Skeletal muscle cell (primary cell): ENCODE data around the gene TMEM168.
"Not testable (repeated sequence)": the region's sequence is repeated elsewhere in the genome, so short reads cannot be mapped to it uniquely, and the experiment has no call there.

ENCODE experiments used
- DNase-seq: peaks from one replicate; pipeline ENCODE4 v3.0.0-alpha.2; 2010; ENCODE audit warnings: low read depth
- H3K4me3 ChIP-seq: 2 replicates; pipeline ENCODE4 v1.5.1; 2011; ENCODE audit warnings: low read depth, mild to moderate bottlenecking, control low read depth, low read length, moderate library complexity

TMEM168 gene

GRCh38 chr7:112789817-112790585 is at the start of gene TMEM168:
TSS of gene TMEM168 (minus strand) at chr7:112790393. CDS start at chr7:112784825, 5,568 bp downstream.
- DNase-seq: peak; percentile 66
- peak within 1 kb of the TSS; percentile 77 for H3K4me3 ChIP-seq

GRCh38 chr7:112835928-112836327 is 45.7 kb upstream of the TMEM168 start:
- DNase-seq, H3K4me3 ChIP-seq: not testable (repeated sequence)

- no peak for DNase-seq
- H3K4me3 ChIP-seq: no peak overlapping the region
Observed at GRCh38 chr7:112833082-112833481, 42.9 kb upstream of the TMEM168 start.

- H3K4me3 ChIP-seq: no peak overlapping the region
- DNase-seq: no peak
Observed at GRCh38 chr7:112830769-112831168, 40.6 kb upstream of the TMEM168 start.

GRCh38 chr7:112828696-112829095 is 38.5 kb upstream of the TMEM168 start:
- no peak overlapping the region for H3K4me3 ChIP-seq
- DNase-seq: no peak

GRCh38 chr7:112821345-112821744 is 31.2 kb upstream of the TMEM168 start:
- H3K4me3 ChIP-seq: no peak overlapping the region
- DNase-seq: no peak

- H3K4me3 ChIP-seq: no peak overlapping the region
- DNase-seq: no peak
Observed at GRCh38 chr7:112819536-112819935, 29.3 kb upstream of the TMEM168 start.

GRCh38 chr7:112806156-112806555 is 16.0 kb upstream of the TMEM168 start:
- no peak for DNase-seq
- no peak overlapping the region for H3K4me3 ChIP-seq

GRCh38 chr7:112802406-112802805 is 12.2 kb upstream of the TMEM168 start:
- H3K4me3 ChIP-seq: no peak overlapping the region

GRCh38 chr7:112800486-112800885 is 10.3 kb upstream of the TMEM168 start:
- DNase-seq: no peak

More at GRCh38 chr7:112802406-112802805, 12.2 kb upstream of the TMEM168 start:
- no peak for DNase-seq

GRCh38 chr7:112799448-112800120 is 9.4 kb upstream of the TMEM168 start:
- H3K4me3 ChIP-seq: no peak overlapping the region
- DNase-seq: no peak

More at GRCh38 chr7:112800486-112800885, 10.3 kb upstream of the TMEM168 start:
- H3K4me3 ChIP-seq: no peak overlapping the region

- DNase-seq: no peak
- no peak overlapping the region for H3K4me3 ChIP-seq
Observed at GRCh38 chr7:112798274-112799159, 8.3 kb upstream of the TMEM168 start.

GRCh38 chr7:112796552-112796951 is 6.4 kb upstream of the TMEM168 start:
- DNase-seq, H3K4me3 ChIP-seq: not testable (repeated sequence)

GRCh38 chr7:112792441-112792840 is 2.2 kb upstream of the TMEM168 start:
- no peak overlapping the region for H3K4me3 ChIP-seq
- no peak for DNase-seq

- H3K4me3 ChIP-seq: no peak overlapping the region
- no peak for DNase-seq
Observed at GRCh38 chr7:112791465-112792168, 1.4 kb upstream of the TMEM168 start.

GRCh38 chr7:112790586-112791003 is 402 bp upstream of the TMEM168 start:
- no peak for DNase-seq
- peak overlapping the region; percentile 77 for H3K4me3 ChIP-seq

GRCh38 chr7:112789453-112789816 is 758 bp downstream of the TMEM168 start:
- peak overlapping the region; percentile 77 for H3K4me3 ChIP-seq
- DNase-seq: no peak

- H3K4me3 ChIP-seq: peak overlapping the region; percentile 77
- DNase-seq: no peak
Observed at GRCh38 chr7:112788778-112789343, 1.3 kb downstream of the TMEM168 start.

- DNase-seq: no peak
- H3K4me3 ChIP-seq: no peak overlapping the region
Observed at GRCh38 chr7:112784603-112785002, 5.6 kb downstream of the TMEM168 start.
